IMR-90 (cell line): ENCODE data around the gene MED19. TPM values are rescaled to one million over a fixed set of nuclear protein-coding genes. Genes with fewer than 3 reads are reported as not detected.

ENCODE experiments used
- ATAC-seq: fragments of 200-7000 bp; cut with Tn5 transposase; 2 replicates; pipeline ENCODE4 v1.9.1; 2020; ENCODE audit warnings: low read depth, mild to moderate bottlenecking, moderate library complexity
- BruUV-seq: library from RNA; stranded (reverse); fragments of 400-500 nt; replicated peaks from 2 replicates; lab custom pipeline; 2021; lab: Mats Ljungman, UMichigan
- CTCF ChIA-PET: fragments of 300-600 bp; formaldehyde crosslinking; extraction: SDS; loops from one replicate; lab custom pipeline; 2021; ENCODE audit warnings: antibody characterized with exemption; lab: Yijun Ruan, JAX
- POLR2A ChIA-PET: fragments of 300-600 bp; sonication (Branson Sonifier 250); formaldehyde crosslinking; loops from one replicate; lab custom pipeline; 2022; ENCODE audit warnings: antibody characterized with exemption; ENCODE audit not compliant: unreplicated experiment; lab: Charles Lee
- DNase-seq: peaks from one replicate; pipeline ENCODE4 v3.0.0; 2013
- H2AFZ ChIP-seq: replicated peaks from 2 replicates; pipeline ENCODE3; 2013; ENCODE audit warnings: low read length, mild to moderate bottlenecking; ENCODE audit not compliant: poor library complexity
- H2AK5ac ChIP-seq: 2 replicates; pipeline ENCODE4 v1.6.1; 2013; ENCODE audit warnings: low read depth, low read length, inconsistent platforms
- H2AK9ac ChIP-seq: replicated peaks from 2 replicates; pipeline ENCODE3; 2013; ENCODE audit warnings: mild to moderate bottlenecking, low read depth, low read length, moderate library complexity; ENCODE audit not compliant: poor library complexity
- H2BK120ac ChIP-seq: 2 replicates; pipeline ENCODE4 v1.6.1; 2013; ENCODE audit warnings: low read depth, low read length, inconsistent platforms
- H2BK15ac ChIP-seq: 3 replicates; pipeline ENCODE4 v1.6.1; 2013; ENCODE audit warnings: low read depth, low read length, inconsistent platforms
- H2BK20ac ChIP-seq: 2 replicates; pipeline ENCODE4 v1.6.1; 2013; ENCODE audit warnings: low read depth, mild to moderate bottlenecking, inconsistent platforms, low read length, moderate library complexity
- H2BK5ac ChIP-seq: 2 replicates; pipeline ENCODE4 v1.6.1; 2013; ENCODE audit warnings: mild to moderate bottlenecking, low read depth, low read length, inconsistent platforms; ENCODE audit not compliant: poor library complexity, severe bottlenecking
- H3K14ac ChIP-seq: replicated peaks from 2 replicates; pipeline ENCODE4 v1.6.1; 2013; ENCODE audit warnings: low read depth, low read length, inconsistent platforms
- H3K18ac ChIP-seq: 2 replicates; pipeline ENCODE4 v1.6.1; 2013; ENCODE audit warnings: low read depth, low read length, control low read depth
- H3K23ac ChIP-seq: 2 replicates; pipeline ENCODE4 v1.6.1; 2013; ENCODE audit warnings: low read depth, low read length, inconsistent platforms
- H3K27ac ChIP-seq: 2 replicates; pipeline ENCODE4 v1.5.1; 2013; ENCODE audit warnings: mild to moderate bottlenecking, control low read depth, low read length; ENCODE audit not compliant: insufficient read depth
- H3K27me3 ChIP-seq: 2 replicates; pipeline ENCODE4 v1.6.1; 2013; ENCODE audit warnings: low read length; ENCODE audit not compliant: control insufficient read depth, insufficient read depth
- H3K36me3 ChIP-seq: 2 replicates; pipeline ENCODE4 v1.6.1; 2013; ENCODE audit warnings: low read length, mixed read lengths; ENCODE audit not compliant: control insufficient read depth, insufficient read depth
- H3K4ac ChIP-seq: 2 replicates; pipeline ENCODE4 v1.6.1; 2013; ENCODE audit warnings: low read depth, low read length, inconsistent platforms
- H3K4me1 ChIP-seq: 2 replicates; pipeline ENCODE4 v1.6.1; 2013; ENCODE audit warnings: low read length, mixed read lengths; ENCODE audit not compliant: control insufficient read depth, insufficient read depth
- H3K4me2 ChIP-seq: 2 replicates; pipeline ENCODE4 v1.6.1; 2013; ENCODE audit warnings: low read depth, mild to moderate bottlenecking, control low read depth, low read length, moderate library complexity
- H3K4me3 ChIP-seq: 2 replicates; pipeline ENCODE4 v1.5.1; 2013; ENCODE audit warnings: low read depth, mild to moderate bottlenecking, control low read depth, low read length, moderate library complexity; ENCODE audit not compliant: insufficient read depth
- H3K56ac ChIP-seq: 2 replicates; pipeline ENCODE4 v1.6.1; 2013; ENCODE audit warnings: low read length, inconsistent platforms; ENCODE audit not compliant: insufficient read depth; ENCODE audit errors: extremely low read depth
- H3K79me1 ChIP-seq, 2 experiments: 2 replicates each; pipeline ENCODE4 v1.6.1; 2013; ENCODE audit warnings: low read length in 2 of 2, inconsistent platforms in 1 of 2, low read depth in 1 of 2
- H3K9ac ChIP-seq: 2 replicates; pipeline ENCODE4 v1.6.1; 2013; ENCODE audit warnings: low read depth, low read length, control low read depth
- H3K9me1 ChIP-seq: 2 replicates; pipeline ENCODE4 v1.6.1; 2013; ENCODE audit warnings: low read length, inconsistent platforms; ENCODE audit not compliant: insufficient read depth
- H3K9me3 ChIP-seq: 2 replicates; pipeline ENCODE4 v1.6.1; 2013; ENCODE audit warnings: low read length; ENCODE audit not compliant: control insufficient read depth, insufficient read depth
- H4K20me1 ChIP-seq: 2 replicates; pipeline ENCODE4 v1.6.1; 2013; ENCODE audit warnings: low read length, inconsistent platforms; ENCODE audit not compliant: insufficient read depth
- H4K5ac ChIP-seq: 2 replicates; pipeline ENCODE4 v1.6.1; 2013; ENCODE audit warnings: mild to moderate bottlenecking, low read depth, low read length, control low read depth
- H4K8ac ChIP-seq, 2 experiments: 2 replicates each; pipeline ENCODE4 v1.6.1; 2013; ENCODE audit warnings: low read depth in 2 of 2, low read length in 2 of 2, control low read depth in 1 of 2, inconsistent platforms in 1 of 2
- H4K91ac ChIP-seq: 2 replicates; pipeline ENCODE4 v1.6.1; 2013; ENCODE audit warnings: low read depth, low read length, inconsistent platforms; ENCODE audit not compliant: insufficient read depth
- BHLHE40 ChIP-seq: fragments of 150-350 bp; IDR thresholded peaks from 2 replicates; pipeline ENCODE4 v1.6.1; 2016; ENCODE audit warnings: mild to moderate bottlenecking, low read depth, low read length
- CEBPB ChIP-seq: IDR thresholded peaks from 2 replicates; pipeline ENCODE4 v1.6.1; 2012; ENCODE audit warnings: low read depth, low read length, improper control_type of control experiment
- ELK1 ChIP-seq: fragments of 150-350 bp; IDR thresholded peaks from 2 replicates; pipeline ENCODE4 v1.6.1; 2016; ENCODE audit warnings: low read depth, mild to moderate bottlenecking, low read length, moderate library complexity, borderline replicate concordance
- FOS ChIP-seq: fragments of 150-350 bp; IDR thresholded peaks from 2 replicates; pipeline ENCODE4 v1.6.1; 2016; ENCODE audit warnings: low read depth, low read length
- MAFK ChIP-seq: IDR thresholded peaks from 2 replicates; pipeline ENCODE4 v1.6.1; 2012; ENCODE audit warnings: low read depth, low read length, improper control_type of control experiment
- MAZ ChIP-seq: IDR thresholded peaks from 2 replicates; pipeline ENCODE4 v1.6.1; 2012; ENCODE audit warnings: low read depth, mild to moderate bottlenecking, low read length, improper control_type of control experiment, moderate library complexity, borderline replicate concordance
- MXI1 ChIP-seq: IDR thresholded peaks from 2 replicates; pipeline ENCODE4 v1.6.1; 2012; ENCODE audit warnings: low read depth, mild to moderate bottlenecking, low read length, moderate library complexity, borderline replicate concordance
- NFE2L2 ChIP-seq: fragments of 150-350 bp; IDR thresholded peaks from 2 replicates; pipeline ENCODE4 v1.6.1; 2016; ENCODE audit warnings: low read depth, mild to moderate bottlenecking, low read length
- POLR2A ChIP-seq: IDR thresholded peaks from 2 replicates; pipeline ENCODE4 v1.6.1; 2012; ENCODE audit warnings: mild to moderate bottlenecking, low read depth, low read length
- RCOR1 ChIP-seq: IDR thresholded peaks from 2 replicates; pipeline ENCODE4 v1.6.1; 2012; ENCODE audit warnings: mild to moderate bottlenecking, low read length, improper control_type of control experiment; ENCODE audit not compliant: insufficient replicate concordance
- RFX5 ChIP-seq: IDR thresholded peaks from 2 replicates; pipeline ENCODE4 v1.8.0; 2012; ENCODE audit warnings: low read depth, mild to moderate bottlenecking, low read length, moderate library complexity
- SMC3 ChIP-seq: fragments of 150-350 bp; IDR thresholded peaks from 2 replicates; pipeline ENCODE4 v1.6.1; 2016; ENCODE audit warnings: low read depth, mild to moderate bottlenecking, antibody characterized with exemption, low read length, moderate library complexity
- USF2 ChIP-seq: fragments of 150-350 bp; IDR thresholded peaks from 2 replicates; pipeline ENCODE4 v1.6.1; 2017; ENCODE audit warnings: mild to moderate bottlenecking, antibody characterized with exemption, low read length, low read depth
- WGBS, 2 experiments: methylation state at CpG; one replicate each; pipeline versions ENCODE4 v1.1.5 to v1.1.7; 2013; ENCODE audit warnings: missing lambda C conversion rate in 2 of 2; ENCODE audit not compliant: insufficient read length in 1 of 2; ENCODE audit errors: extremely low coverage in 2 of 2; 5-methylcytosine and 5-hydroxymethylcytosine counted together
- dilution Hi-C: fragments of 300-500 bp; cut with HindIII; formaldehyde crosslinking; loops from one replicate; pipeline ENCODE4 v1.14.3; 2018; ENCODE audit warnings: low sequenced_read_pairs; ENCODE audit not compliant: unreplicated experiment
- in situ Hi-C: fragments of 300-500 bp; cut with MboI; formaldehyde crosslinking; loops from 3 replicates; pipeline ENCODE4 v1.14.3; 2019; ENCODE audit warnings: low sequenced_read_pairs, inconsistent platforms, mixed read lengths
- intact Hi-C: fragments of 100-400 bp; cut with micrococcal nuclease; formaldehyde crosslinking; loops from 2 replicates; pipeline ENCODE4 v1.10.0; 2022
- polyA plus RNA-seq, 3 experiments: library from polyadenylated mRNA; depleted of rRNA; stranded (reverse); fragments of >200 nt; gene quantifications; 2 replicates each; pipeline ENCODE4 v1.2.3, GENCODE V29; 2012; ENCODE audit warnings: low replicate concordance in 1 of 3
- total RNA-seq: library from RNA; depleted of rRNA; stranded (reverse); fragments of >200 nt; gene quantifications from 2 replicates; pipeline ENCODE4 v1.2.3, GENCODE V29; 2012
- TF ChIP-seq, protein P1 (sequence below): conservative IDR thresholded peaks from 2 replicates; pipeline ENCODE4 v1.5.1; 2012; ENCODE audit warnings: mild to moderate bottlenecking, low read depth, low read length, improper control_type of control experiment

The MED19 gene
- total and polyA plus RNA-seq, 2 of the 4 experiments (the other 2 are of a cell fraction) = 14.0 to 35.0 TPM

GRCh38 chr11:57746920-57747319 lies 34.9 kb upstream of the MED19 start:
- in situ Hi-C loops (loop anchor here (5.0 to 10.0 kb wide), 2 partner anchors 55 to 768 kb away; no protein-coding TSS in a partner anchor), intact Hi-C loops (loop anchor here (10.0 kb wide), 1 partner anchor 538 kb away; no protein-coding TSS in a partner anchor), dilution Hi-C loops (no loop called here)
- Histone ChIP-seq H2AK5ac (no peak overlapping the region), H3K27me3 (no peaks in the 10 kb centered on the region), H3K36me3 (peaks cover 35% of the 10 kb centered on the region), H4K20me1 (no peaks in the 10 kb centered on the region), H4K5ac (no peak overlapping the region), H4K8ac (no peak overlapping the region), H4K91ac (no peak overlapping the region), H3K56ac (no peak overlapping the region), H3K23ac (no peak overlapping the region), H2BK20ac (no peak overlapping the region), H3K4me3 (no peak overlapping the region), H2AFZ (no peak overlapping the region), H3K14ac (no peak overlapping the region), H3K9me3 (no peaks in the 10 kb centered on the region), H3K4ac (no peak overlapping the region), H2BK15ac (no peak overlapping the region), H3K27ac (no peak overlapping the region), H2BK5ac (no peak overlapping the region), H3K18ac (no peak overlapping the region), H2BK120ac (no peak overlapping the region), H3K4me1 (peaks cover 2% of the 10 kb centered on the region; the same call in 1 of the 2 replicates), H3K79me1 (peaks cover 22 to 33% of the 10 kb centered on the region in 2 experiments), H3K4me2 (no peak overlapping the region), H2AK9ac (no peak overlapping the region), H3K9ac (no peak overlapping the region), H3K9me1 (0 out of 2 replicates have a peak, but pooled peaks cover 3% of the 10 kb centered on the region)
- BruUV-seq = no TSS peak
- DNase-seq = no peak
- TF ChIP-seq CEBPB = no peak
- TF ChIP-seq MAZ = no peak
- no peak for TF ChIP-seq POLR2A
- no peak for TF ChIP-seq BHLHE40
- no peak for TF ChIP-seq RFX5
- TF ChIP-seq ELK1 = no peak
- TF ChIP-seq NFE2L2 = no peak
- no peak for TF ChIP-seq MXI1
- no peak for TF ChIP-seq FOS
- no peak for TF ChIP-seq MAFK
- no peak for TF ChIP-seq SMC3
- TF ChIP-seq RCOR1 = no peak
- TF ChIP-seq, protein P1, sequence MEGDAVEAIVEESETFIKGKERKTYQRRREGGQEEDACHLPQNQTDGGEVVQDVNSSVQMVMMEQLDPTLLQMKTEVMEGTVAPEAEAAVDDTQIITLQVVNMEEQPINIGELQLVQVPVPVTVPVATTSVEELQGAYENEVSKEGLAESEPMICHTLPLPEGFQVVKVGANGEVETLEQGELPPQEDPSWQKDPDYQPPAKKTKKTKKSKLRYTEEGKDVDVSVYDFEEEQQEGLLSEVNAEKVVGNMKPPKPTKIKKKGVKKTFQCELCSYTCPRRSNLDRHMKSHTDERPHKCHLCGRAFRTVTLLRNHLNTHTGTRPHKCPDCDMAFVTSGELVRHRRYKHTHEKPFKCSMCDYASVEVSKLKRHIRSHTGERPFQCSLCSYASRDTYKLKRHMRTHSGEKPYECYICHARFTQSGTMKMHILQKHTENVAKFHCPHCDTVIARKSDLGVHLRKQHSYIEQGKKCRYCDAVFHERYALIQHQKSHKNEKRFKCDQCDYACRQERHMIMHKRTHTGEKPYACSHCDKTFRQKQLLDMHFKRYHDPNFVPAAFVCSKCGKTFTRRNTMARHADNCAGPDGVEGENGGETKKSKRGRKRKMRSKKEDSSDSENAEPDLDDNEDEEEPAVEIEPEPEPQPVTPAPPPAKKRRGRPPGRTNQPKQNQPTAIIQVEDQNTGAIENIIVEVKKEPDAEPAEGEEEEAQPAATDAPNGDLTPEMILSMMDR = no peak
- TF ChIP-seq USF2 = no peak
- ChIA-PET POLR2A (no interaction called here), CTCF (interaction anchor here (0.6 kb wide), 1 partner anchor 60 kb away, joined by 3 read pairs; no protein-coding TSS in a partner anchor)
- no peak for ATAC-seq
- no CpG with 5 or more reads among the region's 1 CpG for whole genome bisulfite sequencing, 2 experiments
